Activated CD8-positive, alpha-beta memory T cell treated with anti-CD3 and anti-CD28 coated beads, Interleukin-2, amount 50 U/mL, for 1 hour (primary cell): Measurements from ENCODE around the gene CYLC1.

Experiments used
- DNase-seq: peaks from one replicate; pipeline ENCODE4 v3.0.0-alpha.2; 2020; ENCODE audit errors: extremely low read depth

The CYLC1 gene, protein sequence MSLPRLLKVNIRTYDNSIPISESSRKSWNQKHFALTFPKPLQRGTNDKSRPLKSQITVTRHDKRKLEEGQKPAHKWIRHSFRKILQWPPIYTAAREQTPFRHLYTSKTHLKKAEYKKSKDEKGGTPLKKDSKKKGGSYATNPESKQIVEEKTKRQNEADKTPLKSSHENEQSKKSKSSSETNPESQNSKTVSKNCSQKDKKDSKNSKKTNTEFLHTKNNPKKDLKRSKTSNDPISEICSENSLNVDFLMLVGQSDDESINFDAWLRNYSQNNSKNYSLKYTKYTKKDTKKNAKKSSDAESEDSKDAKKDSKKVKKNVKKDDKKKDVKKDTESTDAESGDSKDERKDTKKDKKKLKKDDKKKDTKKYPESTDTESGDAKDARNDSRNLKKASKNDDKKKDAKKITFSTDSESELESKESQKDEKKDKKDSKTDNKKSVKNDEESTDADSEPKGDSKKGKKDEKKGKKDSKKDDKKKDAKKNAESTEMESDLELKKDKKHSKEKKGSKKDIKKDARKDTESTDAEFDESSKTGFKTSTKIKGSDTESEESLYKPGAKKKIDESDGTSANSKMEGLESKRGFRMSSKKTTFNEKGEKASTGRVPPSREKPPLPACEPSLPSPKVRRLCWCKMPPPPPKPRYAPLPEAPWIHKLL

GRCh38 chrX:83860846-83861245 is at the start of gene CYLC1:
CYLC1 (plus strand) TSS chrX:83861146; CDS start chrX:83861183, 37 bp downstream.
- no peak for DNase-seq

- no peak for DNase-seq
Measured at GRCh38 chrX:83819304-83819703, 41.6 kb upstream of the CYLC1 start.

DNA sequence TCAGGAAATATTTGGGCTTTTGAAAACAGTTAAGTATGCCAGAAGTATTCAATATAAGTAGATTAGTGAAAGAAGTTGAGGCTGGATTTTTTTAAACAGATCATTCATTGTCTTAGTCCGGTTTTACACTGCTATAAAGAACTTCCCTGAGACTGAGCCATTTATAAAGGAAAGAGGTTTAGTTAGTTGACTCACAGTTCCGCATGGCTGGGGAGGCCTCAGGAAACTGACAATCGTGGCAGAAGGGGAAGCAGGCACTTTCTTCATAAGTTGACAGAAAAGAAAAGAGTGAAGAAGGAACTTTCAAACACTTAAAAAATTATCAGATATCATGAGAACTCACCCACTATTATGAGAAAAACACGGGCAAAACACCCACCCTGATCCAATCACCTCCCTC is 31.1 kb upstream of the CYLC1 start:
- no peak for DNase-seq

GRCh38 chrX:83845397-83845796 is 15.5 kb upstream of the CYLC1 start:
- peak; percentile 0 for DNase-seq

DNA sequence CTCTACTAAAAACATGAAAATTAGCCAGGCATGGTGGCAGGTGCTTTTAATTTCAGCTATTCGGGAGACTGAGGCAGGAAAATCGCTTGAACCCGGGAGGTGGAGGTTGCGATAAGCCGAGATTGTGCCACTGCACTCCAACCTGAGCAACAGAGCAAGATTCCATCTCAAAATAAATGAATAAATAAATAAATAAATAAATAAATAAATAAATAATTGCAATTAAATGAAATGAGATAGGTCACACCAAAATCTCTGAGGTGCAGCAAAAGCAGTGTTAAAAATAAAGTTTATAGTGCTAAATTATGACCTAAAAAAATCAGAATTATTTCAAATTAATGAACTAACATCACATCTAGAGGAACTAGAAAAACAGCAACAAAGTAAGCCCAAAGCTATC is 13.6 kb upstream of the CYLC1 start:
- no peak for DNase-seq

- DNase-seq = no peak
Measured at GRCh38 chrX:83888585-83888984, 27.6 kb downstream of the CYLC1 start.

GRCh38 chrX:83892433-83892832 is 31.5 kb downstream of the CYLC1 start:
- DNase-seq = no peak

- no peak for DNase-seq
Measured at GRCh38 chrX:83906921-83907320, 46.0 kb downstream of the CYLC1 start.

DNA sequence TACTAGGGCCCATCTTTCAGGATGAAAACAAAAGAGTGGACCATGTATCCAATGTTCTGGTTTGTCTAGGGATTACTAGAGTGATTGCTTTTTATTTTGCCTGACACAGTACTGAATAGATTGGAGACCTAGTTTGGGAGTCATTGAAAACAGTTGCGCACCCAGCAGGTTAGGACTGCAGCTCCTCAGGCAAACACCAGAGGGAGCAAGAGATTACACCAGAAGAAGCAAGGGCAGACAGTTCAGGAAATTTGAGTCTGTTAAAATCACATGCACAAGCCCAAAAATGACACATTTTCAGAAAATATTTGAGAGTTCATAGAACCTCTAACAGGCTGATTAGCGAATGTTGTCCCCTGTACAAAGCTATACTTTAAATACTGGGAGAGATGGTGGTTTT is 55.6 kb downstream of the CYLC1 start:
- no peak for DNase-seq

GRCh38 chrX:83934220-83934619 is 73.3 kb downstream of the CYLC1 start:
- DNase-seq = no peak
